WTC11 (cell line): ENCODE results near the gene HYI. TPM values are rescaled to one million over a fixed set of nuclear protein-coding genes. Genes with fewer than 3 reads are reported as not detected.

Experiments used
- ATAC-seq: fragments of 200-7000 bp; cut with Tn5 transposase; 2 replicates; pipeline ENCODE4 v1.10.0; 2021; ENCODE audit warnings: mild to moderate bottlenecking, moderate library complexity
- CTCF ChIA-PET: fragments of 300-600 bp; sonication (Branson Sonifier 250); formaldehyde crosslinking; loops from one replicate; lab custom pipeline; 2021; ENCODE audit warnings: antibody characterized with exemption; lab: Charles Lee
- POLR2A ChIA-PET: fragments of 350-600 bp; sonication (Branson Sonifier 250); formaldehyde crosslinking; loops from one replicate; lab custom pipeline; 2021; ENCODE audit warnings: antibody characterized with exemption; lab: Charles Lee
- DNase-seq: peaks from one replicate; pipeline ENCODE4 v3.0.0; 2021; ENCODE audit warnings: low spot score
- H3K27ac Mint-ChIP-seq: 2 replicates; pipeline ENCODE4 v1.8.0; 2021; ENCODE audit warnings: mixed read lengths
- H3K27me3 Mint-ChIP-seq: 2 replicates; pipeline ENCODE4 v1.8.0; 2021; ENCODE audit warnings: low read depth, mild to moderate bottlenecking, moderate library complexity, mixed read lengths
- H3K36me3 Mint-ChIP-seq: 2 replicates; pipeline ENCODE4 v1.8.0; 2021; ENCODE audit warnings: mixed read lengths
- H3K4me1 Mint-ChIP-seq: 2 replicates; pipeline ENCODE4 v1.8.0; 2022; ENCODE audit warnings: mixed read lengths
- H3K4me3 Mint-ChIP-seq: 2 replicates; pipeline ENCODE4 v1.8.0; 2021; ENCODE audit warnings: mild to moderate bottlenecking, moderate library complexity, mixed read lengths
- H3K9me3 Mint-ChIP-seq: 2 replicates; pipeline ENCODE4 v1.8.0; 2021; ENCODE audit warnings: mixed read lengths
- AFF4 ChIP-seq: sonication (generic); formaldehyde crosslinking; IDR thresholded peaks from 2 replicates; pipeline ENCODE4 v1.8.1; 2023; ENCODE audit warnings: mild to moderate bottlenecking, missing genetic modification reagents, borderline replicate concordance
- ARID4B ChIP-seq: sonication (generic); formaldehyde crosslinking; IDR thresholded peaks from 2 replicates; pipeline ENCODE4 v1.8.0; 2023; ENCODE audit warnings: missing genetic modification reagents, mild to moderate bottlenecking, borderline replicate concordance
- CBFB ChIP-seq: sonication (generic); formaldehyde crosslinking; IDR thresholded peaks from 2 replicates; pipeline ENCODE4 v1.8.1; 2022; ENCODE audit warnings: mild to moderate bottlenecking, low read depth, missing genetic modification reagents
- E2F4 ChIP-seq: sonication (generic); formaldehyde crosslinking; IDR thresholded peaks from 2 replicates; pipeline ENCODE4 v1.8.1; 2022; ENCODE audit warnings: low read depth, mild to moderate bottlenecking, moderate library complexity, missing genetic modification reagents, borderline replicate concordance
- GABPB1 ChIP-seq: sonication (generic); formaldehyde crosslinking; IDR thresholded peaks from 2 replicates; pipeline ENCODE4 v1.8.1; 2023; ENCODE audit warnings: mild to moderate bottlenecking, missing genetic modification reagents
- GTF2I ChIP-seq: fragments of 250-450 bp; sonication (Bioruptor Pico); conservative IDR thresholded peaks from 2 replicates; pipeline ENCODE4 v1.4.0; 2021; ENCODE audit warnings: mild to moderate bottlenecking
- HMGXB4 ChIP-seq: sonication (generic); formaldehyde crosslinking; IDR thresholded peaks from 2 replicates; pipeline ENCODE4 v1.8.1; 2023; ENCODE audit warnings: mild to moderate bottlenecking, moderate library complexity, missing genetic modification reagents
- IRF2 ChIP-seq: sonication (generic); formaldehyde crosslinking; IDR thresholded peaks from 2 replicates; pipeline ENCODE4 v1.8.0; 2022; ENCODE audit warnings: low read depth, missing genetic modification reagents, borderline replicate concordance
- MYBL2 ChIP-seq: sonication (generic); formaldehyde crosslinking; IDR thresholded peaks from 2 replicates; pipeline ENCODE4 v1.8.1; 2023; ENCODE audit warnings: mild to moderate bottlenecking, moderate library complexity, missing genetic modification reagents
- NFYB ChIP-seq: sonication (generic); formaldehyde crosslinking; conservative IDR thresholded peaks from 2 replicates; pipeline ENCODE4 v1.8.0; 2022; ENCODE audit warnings: low read depth, missing genetic modification reagents
- SMAD4 ChIP-seq: sonication (generic); formaldehyde crosslinking; IDR thresholded peaks from 2 replicates; pipeline ENCODE4 v1.8.0; 2022; ENCODE audit warnings: mild to moderate bottlenecking, missing genetic modification reagents
- SP1 ChIP-seq: sonication (generic); formaldehyde crosslinking; conservative IDR thresholded peaks from 2 replicates; pipeline ENCODE4 v1.8.1; 2022; ENCODE audit warnings: missing genetic modification reagents
- TEAD1 ChIP-seq: sonication (generic); formaldehyde crosslinking; IDR thresholded peaks from 2 replicates; pipeline ENCODE4 v1.8.0; 2022; ENCODE audit warnings: mild to moderate bottlenecking, missing genetic modification reagents
- TEAD4 ChIP-seq: sonication (generic); formaldehyde crosslinking; IDR thresholded peaks from 2 replicates; pipeline ENCODE4 v1.8.0; 2022; ENCODE audit warnings: mild to moderate bottlenecking, missing genetic modification reagents
- ZNF423 ChIP-seq: fragments of 250-450 bp; sonication (Bioruptor Pico); IDR thresholded peaks from 2 replicates; pipeline ENCODE4 v2.1.2; 2022; ENCODE audit warnings: mild to moderate bottlenecking, moderate library complexity
- total RNA-seq: library from RNA; stranded (reverse); gene quantifications from 3 replicates; pipeline ENCODE4 v1.2.3, GENCODE V29; 2021

Gene HYI
- total RNA-seq, 1 experiment from 2014 or later = 23.2 TPM

DNA sequence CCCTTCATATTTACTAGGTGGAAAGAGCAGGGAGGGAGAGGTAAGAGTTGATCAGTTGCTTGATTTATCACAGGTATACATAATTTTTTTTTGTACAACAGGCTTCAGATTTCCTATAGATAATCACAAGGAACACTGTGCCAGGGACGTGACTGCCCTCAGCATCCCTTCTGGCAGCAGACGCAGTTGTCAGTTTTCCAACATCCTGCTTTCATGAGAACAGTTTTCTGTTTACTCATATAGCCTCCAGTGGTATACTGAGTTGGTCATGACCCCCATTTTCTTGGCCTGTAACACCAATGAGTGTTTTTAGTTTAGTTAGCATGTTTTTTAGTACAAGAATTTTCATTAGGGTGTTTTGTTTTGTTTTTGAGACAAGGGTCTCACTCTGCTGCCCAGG, 39.1 kb upstream of the HYI start:
- DNase-seq (no peak), ATAC-seq (no peak)
- Mint-ChIP-seq H3K27ac (no peak overlapping the region), H3K4me3 (no peak overlapping the region), H3K9me3 (peaks cover 29% of the 10 kb centered on the region), H3K4me1 (peaks cover 18% of the 10 kb centered on the region), H3K36me3 (peaks cover 11% of the 10 kb centered on the region), H3K27me3 (peaks cover 16% of the 10 kb centered on the region)
- no peak for TF ChIP-seq SP1
- TF ChIP-seq GABPB1 (CRISPR knock-in tag) = no peak
- TF ChIP-seq MYBL2 = no peak
- ChIA-PET CTCF (interaction anchor here (1.6 kb wide), 1 partner anchor 442 kb away, joined by 5 read pairs; no protein-coding TSS in a partner anchor), POLR2A (no interaction called here)

DNA sequence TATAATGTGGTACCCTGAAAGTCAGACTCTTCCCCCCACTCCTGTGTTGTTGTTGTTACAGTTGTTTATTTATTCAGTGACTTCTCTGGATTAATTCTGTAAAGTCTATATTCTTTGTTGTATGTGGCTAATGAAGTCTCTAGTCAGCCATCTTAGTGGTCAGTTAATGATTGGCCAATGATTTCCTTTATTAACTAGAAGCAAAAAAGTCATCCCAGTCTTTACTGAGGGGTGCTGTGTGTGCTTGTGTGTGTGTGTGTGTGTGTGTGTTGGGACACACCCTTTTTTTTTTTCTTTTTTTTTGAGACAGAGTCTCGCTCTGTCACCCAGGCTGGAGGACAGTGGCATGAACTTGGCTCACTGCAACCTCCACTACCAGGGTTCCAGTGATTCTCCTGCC, 37.3 kb upstream of the HYI start:
- CTCF ChIA-PET = no interaction called here
- Mint-ChIP-seq H3K27ac (no peak overlapping the region), H3K27me3 (peaks cover 20% of the 10 kb centered on the region), H3K4me1 (peaks cover 18% of the 10 kb centered on the region), H3K4me3 (no peak overlapping the region), H3K9me3 (peaks cover 41% of the 10 kb centered on the region), H3K36me3 (peaks cover 17% of the 10 kb centered on the region)
- TF ChIP-seq HMGXB4 (CRISPR knock-in tag) (no peak), CBFB (CRISPR knock-in tag) (no peak), SMAD4 (CRISPR knock-in tag) (no peak), GTF2I (CRISPR knock-in tag) (no peak), IRF2 (no peak), AFF4 (no peak), TEAD1 (CRISPR knock-in tag) (no peak), ZNF423 (CRISPR knock-in tag) (no peak), NFYB (CRISPR knock-in tag) (no peak), E2F4 (CRISPR knock-in tag) (no peak), ARID4B (no peak), TEAD4 (CRISPR knock-in tag) (no peak)
- DNase-seq = no peak
- POLR2A ChIA-PET = no interaction called here
- ATAC-seq = no peak
